ENCODE results near the gene SLX1B.
"Not testable (repeated sequence)": the region's sequence is repeated elsewhere in the genome, so short reads cannot be mapped to it uniquely, and the experiment has no call there.

Gene SLX1B

DNA sequence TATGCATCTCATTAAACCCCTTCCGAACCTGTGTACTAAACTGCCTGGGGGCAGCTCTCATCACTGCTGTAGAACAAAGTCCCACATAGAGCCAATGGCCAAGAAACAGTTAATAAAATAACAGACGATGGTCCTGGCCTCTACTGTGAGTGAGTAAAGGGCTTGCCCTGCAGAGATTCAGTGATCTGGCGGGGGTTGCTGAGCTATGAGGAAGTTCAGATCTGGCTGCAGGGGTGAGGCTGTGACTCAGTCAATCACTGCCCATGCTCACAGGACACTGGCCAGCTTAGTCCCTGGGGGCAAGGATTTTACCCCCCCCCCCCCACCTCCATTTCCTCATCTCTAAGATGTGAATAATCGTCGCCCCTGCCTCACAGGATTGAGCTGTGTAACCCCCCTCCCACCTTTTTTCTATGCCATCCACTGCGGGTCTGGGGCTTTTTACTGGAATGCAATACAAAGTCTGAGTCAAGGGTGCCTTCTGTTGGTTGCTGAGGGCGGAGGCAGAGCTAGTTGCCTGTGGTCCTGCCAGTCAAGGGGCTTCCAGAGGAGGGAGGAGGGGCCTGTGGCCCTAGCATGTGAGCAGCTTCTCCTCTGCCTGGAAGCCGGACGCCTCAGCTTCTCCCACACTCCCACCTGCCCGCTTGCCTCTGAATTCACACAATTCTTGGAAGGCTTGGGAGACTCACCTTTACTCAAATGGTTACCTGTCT is 13.5 kb downstream of the SLX1B start:
- H3K36me3 ChIP-seq (ENCODE audit: insufficient read depth, low read length); H3K27me3 ChIP-seq (ENCODE audit: control insufficient read depth in 1 of 2, insufficient read depth in 2 of 2, low read length in 2 of 2); H3K4me1 ChIP-seq (ENCODE audit: insufficient read depth, low read length); H3K27ac ChIP-seq (ENCODE audit: low read depth, low read length); H3K9ac ChIP-seq (ENCODE audit: low read length); H3K4me3 ChIP-seq (ENCODE audit: low read depth in 1 of 2, low read length in 2 of 2); H3K9me3 ChIP-seq (ENCODE audit: low read length): not testable (repeated sequence)

DNA sequence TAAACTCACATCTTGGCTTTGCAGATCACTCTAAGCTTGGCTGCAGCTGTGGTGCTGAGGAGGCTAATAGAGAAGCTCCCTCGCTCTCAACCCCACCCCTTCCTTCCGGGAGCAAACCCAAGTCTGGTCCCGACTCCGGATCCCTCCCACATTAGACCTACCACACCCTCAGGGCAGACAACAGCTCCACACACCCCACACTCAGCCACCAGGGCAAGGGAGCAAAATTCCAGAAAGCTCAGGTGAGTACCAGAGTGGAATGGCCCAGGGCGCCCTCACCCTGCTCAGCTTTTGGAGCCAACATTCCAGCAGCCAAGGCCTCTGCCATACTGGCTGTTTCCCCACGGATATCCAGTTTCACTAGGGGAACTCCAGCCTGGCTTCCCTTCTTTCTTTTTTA is 15.3 kb downstream of the SLX1B start:
- not testable (repeated sequence) for H3K9ac ChIP-seq (ENCODE audit: low read length); H3K4me1 ChIP-seq (ENCODE audit: insufficient read depth, low read length); H3K4me3 ChIP-seq (ENCODE audit: low read depth in 1 of 2, low read length in 2 of 2); H3K27me3 ChIP-seq (ENCODE audit: control insufficient read depth in 1 of 2, insufficient read depth in 2 of 2, low read length in 2 of 2); H3K27ac ChIP-seq (ENCODE audit: low read depth, low read length); H3K36me3 ChIP-seq (ENCODE audit: insufficient read depth, low read length); H3K9me3 ChIP-seq (ENCODE audit: low read length)

DNA sequence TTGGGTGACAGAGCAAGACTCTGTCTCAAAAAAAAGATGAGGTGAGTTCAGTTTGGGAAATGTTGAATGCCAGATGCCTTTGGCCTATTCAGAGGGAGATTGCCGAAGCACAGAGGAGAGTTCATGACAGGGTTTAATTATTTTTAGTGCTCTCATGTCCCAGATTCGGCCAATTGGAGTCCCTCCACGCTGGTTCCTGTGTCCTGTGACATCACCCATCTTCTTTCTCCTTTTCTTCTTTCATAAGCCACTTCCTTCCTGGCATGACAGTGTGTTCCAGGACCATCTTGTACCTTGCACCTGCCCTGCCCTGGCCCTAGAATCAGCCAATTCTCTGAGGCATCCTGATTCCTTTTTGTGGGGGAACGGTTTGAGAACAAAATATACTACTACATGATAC is 17.7 kb downstream of the SLX1B start:
- not testable (repeated sequence) for H3K9me3 ChIP-seq (ENCODE audit: low read length); H3K27me3 ChIP-seq (ENCODE audit: control insufficient read depth in 1 of 2, insufficient read depth in 2 of 2, low read length in 2 of 2); H3K27ac ChIP-seq (ENCODE audit: low read depth, low read length); H3K4me3 ChIP-seq (ENCODE audit: low read depth in 1 of 2, low read length in 2 of 2); H3K9ac ChIP-seq (ENCODE audit: low read length); H3K4me1 ChIP-seq (ENCODE audit: insufficient read depth, low read length); H3K36me3 ChIP-seq (ENCODE audit: insufficient read depth, low read length)

DNA sequence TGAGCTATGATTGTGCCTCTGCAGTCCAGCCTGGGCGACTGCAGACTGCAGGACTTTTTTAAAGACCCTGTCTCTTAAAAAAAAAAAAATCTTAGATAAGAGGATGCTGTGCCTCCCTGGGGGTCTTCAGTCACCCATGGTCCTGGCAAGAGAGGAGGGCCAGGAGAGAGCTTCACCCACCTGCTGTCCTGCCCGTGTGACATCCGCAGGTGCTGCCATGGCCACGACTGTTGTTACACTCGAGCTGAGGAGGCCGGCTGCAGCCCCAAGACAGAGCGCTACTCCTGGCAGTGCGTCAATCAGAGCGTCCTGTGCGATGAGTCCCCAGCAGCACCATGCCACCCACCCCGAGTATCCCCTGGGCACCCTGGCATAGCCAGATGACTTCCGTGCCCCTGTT is 27.9 kb downstream of the SLX1B start:
- H3K4me1 ChIP-seq (ENCODE audit: insufficient read depth, low read length); H3K9me3 ChIP-seq (ENCODE audit: low read length); H3K4me3 ChIP-seq (ENCODE audit: low read depth in 1 of 2, low read length in 2 of 2); H3K36me3 ChIP-seq (ENCODE audit: insufficient read depth, low read length); H3K9ac ChIP-seq (ENCODE audit: low read length); H3K27ac ChIP-seq (ENCODE audit: low read depth, low read length); H3K27me3 ChIP-seq (ENCODE audit: control insufficient read depth in 1 of 2, insufficient read depth in 2 of 2, low read length in 2 of 2): not testable (repeated sequence)

DNA sequence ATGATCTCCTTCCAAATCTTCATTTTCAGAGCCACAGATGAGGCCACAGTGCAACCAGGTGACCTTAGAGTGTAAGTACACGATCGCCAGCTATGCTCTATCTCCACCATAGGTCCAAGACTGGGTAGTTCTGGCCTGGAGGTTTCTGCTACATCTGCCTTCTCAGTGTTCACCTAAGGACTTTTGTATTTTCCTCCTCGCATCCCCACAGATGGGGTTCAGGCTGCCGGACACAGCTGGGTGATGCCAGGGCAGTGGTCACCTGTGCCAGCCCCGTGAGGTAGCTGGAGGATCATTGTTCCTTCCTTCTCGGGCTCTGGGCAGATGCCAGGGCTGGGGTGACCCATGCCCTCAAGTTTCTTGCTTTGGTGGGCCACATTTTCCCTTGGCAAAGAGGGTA is 52.0 kb downstream of the SLX1B start, which contains the start of gene NPIPB12:
NPIPB12 (minus strand) TSS at position 101 of the 400 bp plus-strand sequence.
- H3K36me3 ChIP-seq (ENCODE audit: insufficient read depth, low read length); H3K4me3 ChIP-seq (ENCODE audit: low read depth in 1 of 2, low read length in 2 of 2); H3K9me3 ChIP-seq (ENCODE audit: low read length); H3K27ac ChIP-seq (ENCODE audit: low read depth, low read length); H3K4me1 ChIP-seq (ENCODE audit: insufficient read depth, low read length); H3K27me3 ChIP-seq (ENCODE audit: control insufficient read depth in 1 of 2, insufficient read depth in 2 of 2, low read length in 2 of 2); H3K9ac ChIP-seq (ENCODE audit: low read length): not testable (repeated sequence)

Data from muscle layer of colon (tissue), 2 donors.